ENCODE results near the gene GJA5.

Gene GJA5

GRCh38 chr1:147712605-147713004 lies 47.8 kb downstream of the GJA5 start:
- DNase-seq (ENCODE audit: low read depth): no peak
- no peak overlapping the region for H3K4me3 ChIP-seq (ENCODE audit: low read depth, low read length)
- TF ChIP-seq, protein P1, sequence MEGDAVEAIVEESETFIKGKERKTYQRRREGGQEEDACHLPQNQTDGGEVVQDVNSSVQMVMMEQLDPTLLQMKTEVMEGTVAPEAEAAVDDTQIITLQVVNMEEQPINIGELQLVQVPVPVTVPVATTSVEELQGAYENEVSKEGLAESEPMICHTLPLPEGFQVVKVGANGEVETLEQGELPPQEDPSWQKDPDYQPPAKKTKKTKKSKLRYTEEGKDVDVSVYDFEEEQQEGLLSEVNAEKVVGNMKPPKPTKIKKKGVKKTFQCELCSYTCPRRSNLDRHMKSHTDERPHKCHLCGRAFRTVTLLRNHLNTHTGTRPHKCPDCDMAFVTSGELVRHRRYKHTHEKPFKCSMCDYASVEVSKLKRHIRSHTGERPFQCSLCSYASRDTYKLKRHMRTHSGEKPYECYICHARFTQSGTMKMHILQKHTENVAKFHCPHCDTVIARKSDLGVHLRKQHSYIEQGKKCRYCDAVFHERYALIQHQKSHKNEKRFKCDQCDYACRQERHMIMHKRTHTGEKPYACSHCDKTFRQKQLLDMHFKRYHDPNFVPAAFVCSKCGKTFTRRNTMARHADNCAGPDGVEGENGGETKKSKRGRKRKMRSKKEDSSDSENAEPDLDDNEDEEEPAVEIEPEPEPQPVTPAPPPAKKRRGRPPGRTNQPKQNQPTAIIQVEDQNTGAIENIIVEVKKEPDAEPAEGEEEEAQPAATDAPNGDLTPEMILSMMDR (IDR thresholded peaks at IDR 0.05; ENCODE audit: low read depth, low read length, missing control alignments): no peak
